Breast epithelium (tissue), 3 donors: Measurements from ENCODE around the gene GPC5.

Experiments
- CTCF ChIP-seq, 3 donors: fragments of 450-650 bp; IDR thresholded peaks; one replicate each; pipeline ENCODE4 v1.5.1; 2016 to 2017; ENCODE audit warnings: antibody characterized with exemption in 3 of 3, mild to moderate bottlenecking in 3 of 3, moderate library complexity in 3 of 3
- POLR2A ChIP-seq: fragments of 450-650 bp; IDR thresholded peaks from one replicate; pipeline ENCODE4 v1.6.1; 2016; ENCODE audit warnings: antibody characterized with exemption, mild to moderate bottlenecking, moderate library complexity
- POLR2AphosphoS5 ChIP-seq, 3 donors: sonication (generic); formaldehyde crosslinking; IDR thresholded peaks; one replicate each; pipeline ENCODE4 v1.6.1; 2017; ENCODE audit warnings: antibody characterized with exemption in 3 of 3

- TF ChIP-seq CTCF (IDR thresholded peaks at IDR 0.05) (no peak), POLR2AphosphoS5 (IDR thresholded peaks at IDR 0.05) (no peak), POLR2A (no peak)
Measured at GRCh38 chr13:91426913-91427312, 28.5 kb downstream of the GPC5 start.
